GM23338 (cell line): ENCODE data around the gene CHCHD6. TPM values are rescaled to one million over a fixed set of nuclear protein-coding genes. Genes with fewer than 3 reads are reported as not detected.

Experiments used
- ATAC-seq: fragments of 200-7000 bp; cut with Tn5 transposase; 3 replicates; pipeline ENCODE4 v1.9.1; 2020
- DNase-seq: peaks from one replicate; pipeline ENCODE4 v3.0.0-alpha.2; 2015; ENCODE audit warnings: low spot score
- H2AFZ ChIP-seq: fragments of 200-600 bp; sonication (generic); 2 replicates; pipeline ENCODE4 v1.8.0; 2016; ENCODE audit warnings: antibody characterized with exemption, mild to moderate bottlenecking, moderate library complexity
- H3F3A ChIP-seq: fragments of 200-600 bp; sonication (generic); replicated peaks from 2 replicates; pipeline ENCODE4 v1.8.0; 2017; ENCODE audit warnings: antibody characterized with exemption, mixed run types, low read depth
- H3K27ac ChIP-seq: fragments of 200-600 bp; sonication (generic); 2 replicates; pipeline ENCODE4 v1.6.1; 2016; ENCODE audit warnings: low read depth
- H3K27me3 ChIP-seq: fragments of 200-600 bp; sonication (generic); 2 replicates; pipeline ENCODE4 v1.8.0; 2016; ENCODE audit warnings: mild to moderate bottlenecking, mixed run types, moderate library complexity; ENCODE audit not compliant: insufficient read depth
- H3K36me3 ChIP-seq: fragments of 200-600 bp; sonication (generic); 2 replicates; pipeline ENCODE4 v1.8.0; 2016; ENCODE audit warnings: mild to moderate bottlenecking; ENCODE audit not compliant: insufficient read depth
- H3K4me1 ChIP-seq: fragments of 200-600 bp; sonication (generic); 2 replicates; pipeline ENCODE4 v1.8.0; 2016; ENCODE audit warnings: mild to moderate bottlenecking, moderate library complexity; ENCODE audit not compliant: insufficient read depth
- H3K4me2 ChIP-seq: fragments of 200-600 bp; sonication (generic); 2 replicates; pipeline ENCODE4 v1.7.1; 2017; ENCODE audit warnings: mixed run types
- H3K4me3 ChIP-seq: fragments of 200-600 bp; sonication (generic); 2 replicates; pipeline ENCODE4 v1.6.1; 2016; ENCODE audit warnings: mixed run types
- H3K79me2 ChIP-seq: fragments of 200-600 bp; sonication (generic); replicated peaks from 2 replicates; pipeline ENCODE4 v1.8.0; 2017; ENCODE audit warnings: mild to moderate bottlenecking; ENCODE audit not compliant: insufficient read depth
- H3K9me2 ChIP-seq: fragments of 200-600 bp; sonication (generic); 2 replicates; pipeline ENCODE4 v1.8.0; 2017; ENCODE audit not compliant: insufficient read depth
- H4K20me1 ChIP-seq: fragments of 200-600 bp; sonication (generic); replicated peaks from 2 replicates; pipeline ENCODE4 v1.8.0; 2017; ENCODE audit warnings: mild to moderate bottlenecking; ENCODE audit not compliant: insufficient read depth
- H3K27ac Mint-ChIP-seq: 2 replicates; pipeline ENCODE4 v1.8.0; 2020; ENCODE audit warnings: inconsistent platforms, mild to moderate bottlenecking, moderate library complexity, mixed read lengths
- H3K27me3 Mint-ChIP-seq: 3 replicates; pipeline ENCODE4 v1.8.0; 2022; ENCODE audit warnings: low read depth, mild to moderate bottlenecking, moderate library complexity, mixed read lengths, inconsistent platforms; ENCODE audit not compliant: insufficient read depth, poor library complexity
- H3K36me3 Mint-ChIP-seq: 3 replicates; pipeline ENCODE4 v1.8.0; 2021; ENCODE audit warnings: low read depth, mild to moderate bottlenecking, inconsistent platforms, moderate library complexity, mixed read lengths
- H3K4me1 Mint-ChIP-seq: 3 replicates; pipeline ENCODE4 v1.8.0; 2020; ENCODE audit warnings: mild to moderate bottlenecking, inconsistent platforms, mixed read lengths
- H3K4me3 Mint-ChIP-seq: 3 replicates; pipeline ENCODE4 v1.8.0; 2021; ENCODE audit warnings: moderate library complexity, mild to moderate bottlenecking, inconsistent platforms, mixed read lengths
- H3K9me3 Mint-ChIP-seq: 3 replicates; pipeline ENCODE4 v1.8.0; 2020; ENCODE audit warnings: moderate library complexity, mild to moderate bottlenecking, inconsistent platforms, mixed read lengths
- EZH2 ChIP-seq: fragments of 200-600 bp; sonication (generic); IDR thresholded peaks from one replicate; pipeline ENCODE4 v1.8.0; 2017; ENCODE audit warnings: antibody characterized with exemption, mild to moderate bottlenecking, low read depth; ENCODE audit not compliant: unreplicated experiment
- EZH2phosphoT487 ChIP-seq: fragments of 200-600 bp; sonication (generic); IDR thresholded peaks from one replicate; pipeline ENCODE4 v1.8.1; 2018; ENCODE audit warnings: antibody characterized with exemption; ENCODE audit not compliant: unreplicated experiment
- POLR2AphosphoS5 ChIP-seq: IDR thresholded peaks from 2 replicates; pipeline ENCODE4 v1.6.1; 2016; ENCODE audit warnings: antibody characterized with exemption, low read depth
- STAT1 ChIP-seq: IDR thresholded peaks from one replicate; pipeline ENCODE4 v1.6.1; 2016; ENCODE audit warnings: antibody characterized with exemption; ENCODE audit not compliant: unreplicated experiment
- ZNF114 ChIP-seq: fragments of 250-450 bp; sonication (Bioruptor Pico); IDR thresholded peaks from 2 replicates; pipeline ENCODE4 v1.5.0; 2020; ENCODE audit warnings: mild to moderate bottlenecking, moderate library complexity
- polyA plus RNA-seq: library from polyadenylated mRNA; unstranded; fragments of >200 nt; fragmentation: Nextera tagmentation; extraction: Ambion mirVana; gene quantifications from 2 replicates; pipeline ENCODE4 v1.2.1, GENCODE V29; 2016
- total RNA-seq: library from RNA; depleted of rRNA; stranded (reverse); fragments of >200 nt; shearing (Covaris generic); gene quantifications from 2 replicates; pipeline ENCODE4 v1.2.3, GENCODE V29; 2014
- TF ChIP-seq, protein P1 (sequence below): fragments of 250-450 bp; sonication (Bioruptor Pico); IDR thresholded peaks from 2 replicates; pipeline ENCODE4 v1.5.0; 2020; ENCODE audit warnings: mild to moderate bottlenecking, moderate library complexity
- TF ChIP-seq, protein P2 (sequence below): IDR thresholded peaks from one replicate; pipeline ENCODE4 v1.6.1; 2018; ENCODE audit warnings: antibody characterized with exemption; ENCODE audit not compliant: unreplicated experiment
- TF ChIP-seq, protein P3 (sequence below): IDR thresholded peaks from 2 replicates; pipeline ENCODE4 v1.6.1; 2016; ENCODE audit warnings: antibody characterized with exemption
- TF ChIP-seq, protein P4 (sequence below), 2 experiments: fragments of 200-600 bp in 1 of 2; sonication (generic) in 1 of 2; conservative IDR thresholded peaks; 2 replicates each; pipeline versions ENCODE4 v1.5.1 to v1.6.1; 2016 to 2017; ENCODE audit warnings: antibody characterized with exemption in 2 of 2, low read depth in 2 of 2, mild to moderate bottlenecking in 2 of 2, moderate library complexity in 1 of 2

The CHCHD6 gene
- total and polyA plus RNA-seq, 2 experiments from 2014 or later: 28.8 to 43.0 TPM

DNA sequence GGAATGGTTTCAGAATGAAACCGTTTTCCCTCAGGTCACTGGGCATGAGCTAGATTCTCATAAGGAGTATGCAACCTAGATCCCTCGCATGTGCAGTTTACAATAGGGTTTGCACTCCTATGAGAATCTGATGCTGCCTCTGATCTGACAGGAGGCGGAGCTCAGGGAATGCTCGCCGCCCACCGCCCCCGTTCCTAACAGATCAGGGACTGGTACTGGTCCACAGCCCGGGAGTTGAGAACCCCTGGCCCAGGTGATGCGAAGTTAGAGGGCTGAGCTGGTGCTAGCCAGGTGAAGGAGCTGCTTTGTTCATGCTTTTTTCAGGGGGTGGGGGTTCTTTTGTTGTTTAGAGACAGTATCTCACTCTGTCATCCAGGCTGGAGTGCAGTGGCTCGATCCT, 263.3 kb downstream of the CHCHD6 start:
- Histone ChIP-seq H2AFZ (no peak overlapping the region), H3K27me3 (no peaks in the 10 kb centered on the region), H3K4me3 (no peak overlapping the region), H4K20me1 (no peaks in the 10 kb centered on the region; the same call in 1 of the 2 replicates), H3K4me1 (no peaks in the 10 kb centered on the region), H3K79me2 (no peaks in the 10 kb centered on the region), H3K4me2 (no peak overlapping the region), H3K27ac (no peak overlapping the region), H3F3A (no peaks in the 10 kb centered on the region), H3K9me2 (no peaks in the 10 kb centered on the region), H3K36me3 (no peaks in the 10 kb centered on the region)
- Mint-ChIP-seq H3K27me3 (peaks cover 8% of the 10 kb centered on the region), H3K27ac (no peak overlapping the region), H3K4me1 (peaks cover 30% of the 10 kb centered on the region), H3K4me3 (no peak overlapping the region), H3K9me3 (no peaks in the 10 kb centered on the region), H3K36me3 (no peaks in the 10 kb centered on the region)
- DNase-seq (no peak), ATAC-seq (no peak)
- TF ChIP-seq ZNF114 (CRISPR knock-in tag) (no peak), STAT1 (no peak), EZH2 (no peak), EZH2phosphoT487 (no peak), POLR2AphosphoS5 (no peak)
- TF ChIP-seq, protein P1, sequence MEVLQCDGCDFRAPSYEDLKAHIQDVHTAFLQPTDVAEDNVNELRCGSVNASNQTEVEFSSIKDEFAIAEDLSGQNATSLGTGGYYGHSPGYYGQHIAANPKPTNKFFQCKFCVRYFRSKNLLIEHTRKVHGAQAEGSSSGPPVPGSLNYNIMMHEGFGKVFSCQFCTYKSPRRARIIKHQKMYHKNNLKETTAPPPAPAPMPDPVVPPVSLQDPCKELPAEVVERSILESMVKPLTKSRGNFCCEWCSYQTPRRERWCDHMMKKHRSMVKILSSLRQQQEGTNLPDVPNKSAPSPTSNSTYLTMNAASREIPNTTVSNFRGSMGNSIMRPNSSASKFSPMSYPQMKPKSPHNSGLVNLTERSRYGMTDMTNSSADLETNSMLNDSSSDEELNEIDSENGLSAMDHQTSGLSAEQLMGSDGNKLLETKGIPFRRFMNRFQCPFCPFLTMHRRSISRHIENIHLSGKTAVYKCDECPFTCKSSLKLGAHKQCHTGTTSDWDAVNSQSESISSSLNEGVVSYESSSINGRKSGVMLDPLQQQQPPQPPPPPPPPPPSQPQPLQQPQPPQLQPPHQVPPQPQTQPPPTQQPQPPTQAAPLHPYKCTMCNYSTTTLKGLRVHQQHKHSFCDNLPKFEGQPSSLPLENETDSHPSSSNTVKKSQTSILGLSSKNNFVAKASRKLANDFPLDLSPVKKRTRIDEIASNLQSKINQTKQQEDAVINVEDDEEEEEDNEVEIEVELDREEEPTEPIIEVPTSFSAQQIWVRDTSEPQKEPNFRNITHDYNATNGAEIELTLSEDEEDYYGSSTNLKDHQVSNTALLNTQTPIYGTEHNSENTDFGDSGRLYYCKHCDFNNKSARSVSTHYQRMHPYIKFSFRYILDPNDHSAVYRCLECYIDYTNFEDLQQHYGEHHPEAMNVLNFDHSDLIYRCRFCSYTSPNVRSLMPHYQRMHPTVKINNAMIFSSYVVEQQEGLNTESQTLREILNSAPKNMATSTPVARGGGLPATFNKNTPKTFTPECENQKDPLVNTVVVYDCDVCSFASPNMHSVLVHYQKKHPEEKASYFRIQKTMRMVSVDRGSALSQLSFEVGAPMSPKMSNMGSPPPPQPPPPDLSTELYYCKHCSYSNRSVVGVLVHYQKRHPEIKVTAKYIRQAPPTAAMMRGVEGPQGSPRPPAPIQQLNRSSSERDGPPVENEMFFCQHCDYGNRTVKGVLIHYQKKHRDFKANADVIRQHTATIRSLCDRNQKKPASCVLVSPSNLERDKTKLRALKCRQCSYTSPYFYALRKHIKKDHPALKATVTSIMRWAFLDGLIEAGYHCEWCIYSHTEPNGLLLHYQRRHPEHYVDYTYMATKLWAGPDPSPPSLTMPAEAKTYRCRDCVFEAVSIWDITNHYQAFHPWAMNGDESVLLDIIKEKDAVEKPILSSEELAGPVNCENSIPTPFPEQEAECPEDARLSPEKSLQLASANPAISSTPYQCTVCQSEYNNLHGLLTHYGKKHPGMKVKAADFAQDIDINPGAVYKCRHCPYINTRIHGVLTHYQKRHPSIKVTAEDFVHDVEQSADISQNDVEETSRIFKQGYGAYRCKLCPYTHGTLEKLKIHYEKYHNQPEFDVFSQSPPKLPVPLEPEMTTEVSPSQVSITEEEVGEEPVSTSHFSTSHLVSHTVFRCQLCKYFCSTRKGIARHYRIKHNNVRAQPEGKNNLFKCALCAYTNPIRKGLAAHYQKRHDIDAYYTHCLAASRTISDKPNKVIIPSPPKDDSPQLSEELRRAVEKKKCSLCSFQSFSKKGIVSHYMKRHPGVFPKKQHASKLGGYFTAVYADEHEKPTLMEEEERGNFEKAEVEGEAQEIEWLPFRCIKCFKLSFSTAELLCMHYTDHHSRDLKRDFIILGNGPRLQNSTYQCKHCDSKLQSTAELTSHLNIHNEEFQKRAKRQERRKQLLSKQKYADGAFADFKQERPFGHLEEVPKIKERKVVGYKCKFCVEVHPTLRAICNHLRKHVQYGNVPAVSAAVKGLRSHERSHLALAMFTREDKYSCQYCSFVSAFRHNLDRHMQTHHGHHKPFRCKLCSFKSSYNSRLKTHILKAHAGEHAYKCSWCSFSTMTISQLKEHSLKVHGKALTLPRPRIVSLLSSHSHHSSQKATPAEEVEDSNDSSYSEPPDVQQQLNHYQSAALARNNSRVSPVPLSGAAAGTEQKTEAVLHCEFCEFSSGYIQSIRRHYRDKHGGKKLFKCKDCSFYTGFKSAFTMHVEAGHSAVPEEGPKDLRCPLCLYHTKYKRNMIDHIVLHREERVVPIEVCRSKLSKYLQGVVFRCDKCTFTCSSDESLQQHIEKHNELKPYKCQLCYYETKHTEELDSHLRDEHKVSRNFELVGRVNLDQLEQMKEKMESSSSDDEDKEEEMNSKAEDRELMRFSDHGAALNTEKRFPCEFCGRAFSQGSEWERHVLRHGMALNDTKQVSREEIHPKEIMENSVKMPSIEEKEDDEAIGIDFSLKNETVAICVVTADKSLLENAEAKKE: no peak
- TF ChIP-seq, protein P2, sequence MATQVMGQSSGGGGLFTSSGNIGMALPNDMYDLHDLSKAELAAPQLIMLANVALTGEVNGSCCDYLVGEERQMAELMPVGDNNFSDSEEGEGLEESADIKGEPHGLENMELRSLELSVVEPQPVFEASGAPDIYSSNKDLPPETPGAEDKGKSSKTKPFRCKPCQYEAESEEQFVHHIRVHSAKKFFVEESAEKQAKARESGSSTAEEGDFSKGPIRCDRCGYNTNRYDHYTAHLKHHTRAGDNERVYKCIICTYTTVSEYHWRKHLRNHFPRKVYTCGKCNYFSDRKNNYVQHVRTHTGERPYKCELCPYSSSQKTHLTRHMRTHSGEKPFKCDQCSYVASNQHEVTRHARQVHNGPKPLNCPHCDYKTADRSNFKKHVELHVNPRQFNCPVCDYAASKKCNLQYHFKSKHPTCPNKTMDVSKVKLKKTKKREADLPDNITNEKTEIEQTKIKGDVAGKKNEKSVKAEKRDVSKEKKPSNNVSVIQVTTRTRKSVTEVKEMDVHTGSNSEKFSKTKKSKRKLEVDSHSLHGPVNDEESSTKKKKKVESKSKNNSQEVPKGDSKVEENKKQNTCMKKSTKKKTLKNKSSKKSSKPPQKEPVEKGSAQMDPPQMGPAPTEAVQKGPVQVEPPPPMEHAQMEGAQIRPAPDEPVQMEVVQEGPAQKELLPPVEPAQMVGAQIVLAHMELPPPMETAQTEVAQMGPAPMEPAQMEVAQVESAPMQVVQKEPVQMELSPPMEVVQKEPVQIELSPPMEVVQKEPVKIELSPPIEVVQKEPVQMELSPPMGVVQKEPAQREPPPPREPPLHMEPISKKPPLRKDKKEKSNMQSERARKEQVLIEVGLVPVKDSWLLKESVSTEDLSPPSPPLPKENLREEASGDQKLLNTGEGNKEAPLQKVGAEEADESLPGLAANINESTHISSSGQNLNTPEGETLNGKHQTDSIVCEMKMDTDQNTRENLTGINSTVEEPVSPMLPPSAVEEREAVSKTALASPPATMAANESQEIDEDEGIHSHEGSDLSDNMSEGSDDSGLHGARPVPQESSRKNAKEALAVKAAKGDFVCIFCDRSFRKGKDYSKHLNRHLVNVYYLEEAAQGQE: no peak
- TF ChIP-seq, protein P3, sequence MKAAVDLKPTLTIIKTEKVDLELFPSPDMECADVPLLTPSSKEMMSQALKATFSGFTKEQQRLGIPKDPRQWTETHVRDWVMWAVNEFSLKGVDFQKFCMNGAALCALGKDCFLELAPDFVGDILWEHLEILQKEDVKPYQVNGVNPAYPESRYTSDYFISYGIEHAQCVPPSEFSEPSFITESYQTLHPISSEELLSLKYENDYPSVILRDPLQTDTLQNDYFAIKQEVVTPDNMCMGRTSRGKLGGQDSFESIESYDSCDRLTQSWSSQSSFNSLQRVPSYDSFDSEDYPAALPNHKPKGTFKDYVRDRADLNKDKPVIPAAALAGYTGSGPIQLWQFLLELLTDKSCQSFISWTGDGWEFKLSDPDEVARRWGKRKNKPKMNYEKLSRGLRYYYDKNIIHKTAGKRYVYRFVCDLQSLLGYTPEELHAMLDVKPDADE: no peak
- TF ChIP-seq, protein P4, sequence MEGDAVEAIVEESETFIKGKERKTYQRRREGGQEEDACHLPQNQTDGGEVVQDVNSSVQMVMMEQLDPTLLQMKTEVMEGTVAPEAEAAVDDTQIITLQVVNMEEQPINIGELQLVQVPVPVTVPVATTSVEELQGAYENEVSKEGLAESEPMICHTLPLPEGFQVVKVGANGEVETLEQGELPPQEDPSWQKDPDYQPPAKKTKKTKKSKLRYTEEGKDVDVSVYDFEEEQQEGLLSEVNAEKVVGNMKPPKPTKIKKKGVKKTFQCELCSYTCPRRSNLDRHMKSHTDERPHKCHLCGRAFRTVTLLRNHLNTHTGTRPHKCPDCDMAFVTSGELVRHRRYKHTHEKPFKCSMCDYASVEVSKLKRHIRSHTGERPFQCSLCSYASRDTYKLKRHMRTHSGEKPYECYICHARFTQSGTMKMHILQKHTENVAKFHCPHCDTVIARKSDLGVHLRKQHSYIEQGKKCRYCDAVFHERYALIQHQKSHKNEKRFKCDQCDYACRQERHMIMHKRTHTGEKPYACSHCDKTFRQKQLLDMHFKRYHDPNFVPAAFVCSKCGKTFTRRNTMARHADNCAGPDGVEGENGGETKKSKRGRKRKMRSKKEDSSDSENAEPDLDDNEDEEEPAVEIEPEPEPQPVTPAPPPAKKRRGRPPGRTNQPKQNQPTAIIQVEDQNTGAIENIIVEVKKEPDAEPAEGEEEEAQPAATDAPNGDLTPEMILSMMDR (conservative IDR thresholded peaks at IDR 0.05; ENCODE audit: low read depth in 2 of 2): no peak
